ENCODE results near the gene C20orf96.

- TF ChIP-seq CTCF (IDR thresholded peaks at IDR 0.05) (no peak), EP300 (IDR thresholded peaks at IDR 0.05) (no peak)
Observed at GRCh38 chr20:227439-228105, 63.0 kb downstream of the C20orf96 start.

Data from ovary (tissue), 3 donors.